Loucy (cell line): Measurements from ENCODE around the gene ETV5.

ENCODE experiments used
- CTCF ChIP-seq: fragments of 200-600 bp; sonication (generic); conservative IDR thresholded peaks from 2 replicates; pipeline ENCODE4 v1.5.1; 2014; ENCODE audit warnings: mild to moderate bottlenecking, antibody characterized with exemption, low read length
- EZH2phosphoT487 ChIP-seq: fragments of 200-600 bp; IDR thresholded peaks from 2 replicates; pipeline ENCODE4 v1.6.1; 2018; ENCODE audit warnings: antibody characterized with exemption, mild to moderate bottlenecking, moderate library complexity, borderline replicate concordance

GRCh38 chr3:185997130-185997529 is 111.8 kb downstream of the ETV5 start:
- TF ChIP-seq CTCF (no peak), EZH2phosphoT487 (no peak)
